Measurements from ENCODE around the gene NDRG2. TPM values are rescaled to one million over a fixed set of nuclear protein-coding genes. Genes with fewer than 3 reads are reported as not detected.

Gene NDRG2
- total and polyA plus RNA-seq, 10 donors, result 72.4 to 335 (median 201) TPM

GRCh38 chr14:21056520-21057163 is 31.8 kb upstream of the NDRG2 start:
- H3K36me3 ChIP-seq, result no peaks in the 10 kb centered on the region
- peak overlapping the region in 5 of 8 donors; percentile 45 to 54 (median 50) for H3K27ac ChIP-seq
- no peaks in the 10 kb centered on the region for H3K27me3 ChIP-seq (replicated peaks in 1 of 7)
- no peak for DNase-seq
- H3K4me3 ChIP-seq, result no peak overlapping the region
- intact Hi-C loops (cut with DNase I; ENCODE audit: low total_unique reads), result no loop called here
- no peaks in the 10 kb centered on the region for H3K9me3 ChIP-seq
- TF ChIP-seq CTCF (IDR thresholded peaks at IDR 0.05 in 8 of 11, conservative IDR thresholded peaks at IDR 0.05 in 3 of 11), result no peak
- TF ChIP-seq POLR2AphosphoS5 (IDR thresholded peaks at IDR 0.05), result peak in 1 of 3 donors; percentile 33
- no peak for TF ChIP-seq POLR2A (IDR thresholded peaks at IDR 0.05)
- 60 to 79% (median 72%) methylated on average over 10 of the region's 10 CpGs for WGBS, 5 donors
- peaks cover 0 to 46% (median 22%) of the 10 kb centered on the region in 6 donors for H3K4me1 ChIP-seq

- WGBS, 5 donors, result 62 to 84% (median 76%) methylated on average over 5 of the region's 5 CpGs
- Histone ChIP-seq H3K27ac (peak overlapping the region in 6 of 8 donors; percentile 7 to 59 (median 50)), H3K27me3 (replicated peaks in 1 of 7) (no peaks in the 10 kb centered on the region), H3K9me3 (no peaks in the 10 kb centered on the region), H3K4me1 (peaks cover 0 to 46% (median 22%) of the 10 kb centered on the region in 6 donors), H3K4me3 (no peak overlapping the region), H3K36me3 (no peaks in the 10 kb centered on the region)
- intact Hi-C loops (cut with DNase I; ENCODE audit: low total_unique reads), result no loop called here
- TF ChIP-seq POLR2AphosphoS5 (IDR thresholded peaks at IDR 0.05), result no peak
- TF ChIP-seq CTCF (IDR thresholded peaks at IDR 0.05 in 8 of 11, conservative IDR thresholded peaks at IDR 0.05 in 3 of 11), result no peak
- no peak for TF ChIP-seq POLR2A (IDR thresholded peaks at IDR 0.05)
- DNase-seq, result no peak
These were observed 30.7 kb upstream of the NDRG2 start for GRCh38 chr14:21055432-21056117.

GRCh38 chr14:21054768-21055145 is 29.9 kb upstream of the NDRG2 start:
- intact Hi-C loops (cut with DNase I; ENCODE audit: low total_unique reads), result no loop called here
- TF ChIP-seq POLR2A (IDR thresholded peaks at IDR 0.05) (no peak), CTCF (IDR thresholded peaks at IDR 0.05 in 8 of 11, conservative IDR thresholded peaks at IDR 0.05 in 3 of 11) (no peak), POLR2AphosphoS5 (IDR thresholded peaks at IDR 0.05) (no peak)
- no peak overlapping the region for H3K4me3 ChIP-seq
- 73 to 89% (median 84%) methylated on average over 4 of the region's 4 CpGs for WGBS, 5 donors
- peak overlapping the region in 5 of 8 donors; percentile 33 to 67 (median 50) for H3K27ac ChIP-seq
- H3K36me3 ChIP-seq, result no peaks in the 10 kb centered on the region
- H3K27me3 ChIP-seq (replicated peaks in 1 of 7), result peaks cover 0 to 4% (median 0%) of the 10 kb centered on the region in 7 donors
- H3K4me1 ChIP-seq, result peaks cover 0 to 46% (median 22%) of the 10 kb centered on the region in 6 donors
- no peaks in the 10 kb centered on the region for H3K9me3 ChIP-seq
- DNase-seq, result no peak

- H3K27ac ChIP-seq, result peak overlapping the region in 6 of 8 donors; percentile 33 to 67 (median 42)
- peaks cover 0 to 6% (median 0%) of the 10 kb centered on the region in 7 donors for H3K27me3 ChIP-seq (replicated peaks in 1 of 7)
- H3K4me3 ChIP-seq, result no peak overlapping the region
- intact Hi-C loops (cut with DNase I; ENCODE audit: low total_unique reads), result no loop called here
- DNase-seq, result no peak
- H3K9me3 ChIP-seq, result no peaks in the 10 kb centered on the region
- TF ChIP-seq POLR2A (IDR thresholded peaks at IDR 0.05) (no peak), POLR2AphosphoS5 (IDR thresholded peaks at IDR 0.05) (no peak), CTCF (IDR thresholded peaks at IDR 0.05 in 8 of 11, conservative IDR thresholded peaks at IDR 0.05 in 3 of 11) (no peak)
- 50 to 78% (median 69%) methylated on average over 3 of the region's 3 CpGs for WGBS, 5 donors
- H3K36me3 ChIP-seq, result no peaks in the 10 kb centered on the region
- H3K4me1 ChIP-seq, result peaks cover 0 to 46% (median 22%) of the 10 kb centered on the region in 6 donors
These were observed 29.4 kb upstream of the NDRG2 start for GRCh38 chr14:21054123-21054767.

Data from spleen (tissue), 11 donors.